Activated T-cell treated with anti-CD3 and anti-CD28 coated beads for 4 hours (primary cell): ENCODE results near the gene SERPINA4.
"Not testable (repeated sequence)": the region's sequence is repeated elsewhere in the genome, so short reads cannot be mapped to it uniquely, and the experiment has no call there.

Source experiments
- DNase-seq: peaks from one replicate; pipeline ENCODE4 v3.0.0-alpha.2; 2020

SERPINA4 gene

DNA sequence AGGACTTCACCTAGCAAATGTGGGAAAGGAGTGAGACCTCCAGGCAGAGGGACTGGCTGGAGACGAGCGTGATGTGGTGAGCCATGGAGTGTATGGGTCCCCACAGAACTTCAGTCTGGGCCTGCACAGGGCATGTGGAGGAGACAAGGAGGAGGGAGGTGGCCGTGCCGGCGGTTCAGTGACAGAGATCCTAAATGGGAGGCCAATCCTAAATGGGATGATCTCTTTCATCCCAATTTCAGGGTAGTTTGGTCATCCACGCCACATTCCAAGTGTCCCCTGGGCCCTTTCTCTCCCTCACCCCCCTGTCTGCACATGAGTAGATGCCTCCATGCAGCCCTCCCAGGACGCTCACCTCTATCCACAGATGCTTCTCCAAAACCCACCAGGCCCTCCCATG lies 33.2 kb downstream of the SERPINA4 start:
- no peak for DNase-seq

- no peak for DNase-seq
Observed at GRCh38 chr14:94595912-94596311, 34.7 kb downstream of the SERPINA4 start.

DNA sequence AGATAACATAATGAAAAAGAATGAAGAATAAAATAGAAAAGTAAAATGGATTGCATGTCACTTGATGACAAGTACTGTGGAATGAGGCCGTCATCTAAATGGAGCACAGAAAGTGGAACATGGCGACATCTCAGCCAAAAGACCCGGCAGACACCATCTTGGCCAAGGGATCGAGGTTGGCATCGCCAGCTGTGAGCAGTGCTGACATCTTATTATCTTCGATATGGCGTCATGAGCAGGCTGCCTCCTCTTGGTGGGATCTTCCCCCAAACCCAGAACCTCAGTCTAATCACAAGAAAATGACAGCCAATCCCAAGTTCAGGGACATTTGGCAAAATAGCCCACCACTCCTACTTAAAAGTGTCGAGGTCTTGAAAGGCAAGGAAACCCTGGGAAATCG lies 35.1 kb downstream of the SERPINA4 start:
- DNase-seq, result no peak

DNA sequence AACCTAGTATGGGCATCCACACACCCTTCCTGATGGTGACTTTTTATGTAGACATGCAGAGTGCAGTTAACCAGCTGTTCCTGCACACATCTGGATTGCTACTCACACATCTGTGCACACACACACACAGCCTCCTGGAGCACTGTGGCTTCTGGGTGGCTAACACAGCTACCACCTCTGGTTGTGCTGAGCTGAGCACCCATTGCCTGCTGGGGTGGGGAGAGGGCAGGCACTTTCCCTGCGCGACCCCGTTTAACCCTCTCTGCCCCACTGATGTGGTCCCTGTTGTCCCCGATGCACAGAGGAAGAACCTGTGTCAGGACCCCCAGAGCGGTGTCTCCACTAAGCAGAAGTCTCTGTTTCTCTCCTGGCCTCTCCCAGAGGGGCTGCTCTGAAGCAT lies 36.5 kb downstream of the SERPINA4 start:
- no peak for DNase-seq

DNA sequence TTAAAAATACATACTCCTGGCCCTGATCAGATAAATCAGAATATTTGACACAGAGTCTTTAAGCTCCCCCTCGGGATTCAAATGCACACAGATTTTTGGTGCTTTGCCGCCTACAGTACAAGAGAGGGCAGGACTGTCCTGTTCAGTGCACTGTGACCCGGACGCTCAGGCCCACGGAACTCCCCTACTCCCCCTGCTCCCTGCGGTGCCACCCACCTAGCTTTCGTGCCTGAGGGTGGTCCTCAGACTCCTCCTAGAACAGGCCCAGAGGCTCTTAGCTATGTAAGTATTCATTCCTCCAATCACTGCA lies 37.2 kb downstream of the SERPINA4 start:
- no peak for DNase-seq

- no peak for DNase-seq
Observed at GRCh38 chr14:94598816-94599655, 37.8 kb downstream of the SERPINA4 start.

- DNase-seq, result no peak
Observed at GRCh38 chr14:94599656-94600004, 38.4 kb downstream of the SERPINA4 start.

GRCh38 chr14:94600148-94600545 lies 38.9 kb downstream of the SERPINA4 start:
- DNase-seq, result no peak

DNA sequence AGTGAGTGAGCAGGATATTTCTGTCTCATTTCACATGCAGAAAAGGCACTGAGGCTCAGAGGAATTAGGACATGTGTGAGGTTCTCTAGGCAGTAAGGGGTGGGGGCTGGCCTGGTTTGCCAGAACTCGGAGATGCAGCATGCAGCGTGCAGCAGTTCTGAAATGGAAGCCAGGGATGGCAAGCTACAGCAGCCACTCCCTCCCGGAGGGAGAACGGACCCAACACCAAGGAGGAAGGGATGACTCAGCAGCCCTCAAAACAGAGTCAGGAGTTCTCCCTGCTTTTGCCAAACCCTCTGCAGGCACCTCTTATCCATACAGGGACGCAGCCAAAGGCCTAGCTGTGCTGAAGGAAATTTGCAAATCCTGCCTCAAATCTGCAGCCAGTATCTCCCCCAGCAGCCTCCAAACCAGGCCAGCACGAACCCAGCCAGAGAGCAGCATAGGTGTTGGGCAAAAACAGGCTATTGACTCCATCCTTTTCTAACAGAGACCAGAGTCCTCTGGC lies 40.7 kb downstream of the SERPINA4 start:
- no peak for DNase-seq

DNA sequence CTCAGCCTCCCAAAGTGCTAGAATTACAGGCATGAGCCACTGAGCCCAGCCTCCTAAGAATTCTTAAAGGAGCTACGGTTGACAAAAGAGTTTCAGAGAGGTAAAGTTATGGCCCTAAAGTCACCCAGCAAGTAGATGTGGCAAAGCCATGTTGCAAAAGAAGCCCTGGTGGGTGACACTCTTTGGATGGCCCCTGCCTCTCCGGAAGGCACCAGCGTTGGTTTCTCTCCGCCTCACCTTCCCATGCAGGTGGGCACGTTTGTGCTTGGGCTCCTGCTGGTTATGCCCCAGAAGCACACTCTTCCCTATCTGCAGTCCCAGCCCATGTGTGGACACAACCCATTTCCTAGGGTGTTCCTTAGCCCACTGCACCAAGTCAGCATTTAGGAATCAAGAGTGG lies 41.5 kb downstream of the SERPINA4 start:
- no peak for DNase-seq

DNA sequence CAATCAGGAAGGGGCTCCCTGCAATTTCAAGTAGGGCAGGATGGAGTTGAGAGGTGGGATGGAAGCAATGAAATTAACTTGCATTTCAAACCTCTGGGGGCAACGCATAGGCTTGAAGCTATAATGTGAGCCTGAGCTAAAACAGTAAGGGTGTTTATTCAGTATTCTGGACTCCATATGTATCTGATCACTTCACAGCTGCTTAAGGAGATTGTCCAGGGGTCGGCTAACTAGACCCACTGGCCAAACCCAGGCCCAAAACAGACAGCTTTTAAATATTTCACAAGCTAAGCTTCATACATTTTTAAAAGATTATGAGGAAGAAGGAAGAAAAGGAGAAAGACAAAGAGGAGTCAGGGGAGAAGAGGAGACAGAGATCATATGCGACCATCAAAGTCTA lies 44.1 kb downstream of the SERPINA4 start:
- no peak for DNase-seq

GRCh38 chr14:94608966-94609365 lies 47.7 kb downstream of the SERPINA4 start:
- not testable (repeated sequence) for DNase-seq

DNA sequence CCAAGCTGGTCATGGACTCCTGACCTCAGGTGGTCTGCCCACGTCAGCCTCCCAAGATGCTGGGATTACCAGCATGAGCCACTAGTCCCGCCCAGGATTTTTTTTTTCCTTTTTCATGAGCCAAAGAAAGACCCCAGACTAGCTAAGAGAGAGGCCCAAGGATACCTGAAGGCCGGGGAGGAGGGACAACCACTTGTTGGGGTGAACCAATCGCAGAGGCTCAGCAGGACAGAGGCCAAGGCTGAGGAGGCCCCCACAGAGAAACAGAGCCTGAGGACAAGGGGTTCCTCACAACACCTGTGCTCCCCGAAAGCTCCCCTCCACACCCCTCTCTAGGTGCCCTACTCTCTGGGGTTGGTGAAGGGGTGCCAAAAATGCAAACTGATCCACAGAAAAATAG lies 49.9 kb downstream of the SERPINA4 start:
- no peak for DNase-seq

DNA sequence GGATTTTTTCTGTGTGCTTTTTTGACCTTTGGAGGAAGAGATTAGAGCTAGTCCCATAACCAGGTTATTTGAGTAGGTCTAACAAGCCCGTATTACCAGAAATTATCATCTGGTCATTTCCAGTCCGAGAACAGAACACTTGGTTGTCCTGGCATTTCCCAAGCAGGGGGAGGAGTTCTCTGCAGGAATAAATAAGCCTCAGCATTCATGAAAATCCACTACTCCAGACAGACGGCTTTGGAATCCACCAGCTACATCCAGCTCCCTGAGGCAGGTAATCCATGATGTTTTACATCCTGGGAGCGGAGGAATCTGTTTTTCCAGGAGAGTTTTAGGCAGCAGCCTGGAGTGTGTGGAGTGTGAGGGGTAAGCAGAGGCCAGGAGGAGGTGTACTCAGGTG lies 50.9 kb downstream of the SERPINA4 start, which contains the start of gene SERPINA3:
SERPINA3 (plus strand) TSS at position 218 of the 400 bp plus-strand sequence. CDS start 2,051 bp downstream, outside the sequence.
- no peak for DNase-seq

GRCh38 chr14:94612580-94613554 lies 51.6 kb downstream of the SERPINA4 start:
- no peak for DNase-seq

DNA sequence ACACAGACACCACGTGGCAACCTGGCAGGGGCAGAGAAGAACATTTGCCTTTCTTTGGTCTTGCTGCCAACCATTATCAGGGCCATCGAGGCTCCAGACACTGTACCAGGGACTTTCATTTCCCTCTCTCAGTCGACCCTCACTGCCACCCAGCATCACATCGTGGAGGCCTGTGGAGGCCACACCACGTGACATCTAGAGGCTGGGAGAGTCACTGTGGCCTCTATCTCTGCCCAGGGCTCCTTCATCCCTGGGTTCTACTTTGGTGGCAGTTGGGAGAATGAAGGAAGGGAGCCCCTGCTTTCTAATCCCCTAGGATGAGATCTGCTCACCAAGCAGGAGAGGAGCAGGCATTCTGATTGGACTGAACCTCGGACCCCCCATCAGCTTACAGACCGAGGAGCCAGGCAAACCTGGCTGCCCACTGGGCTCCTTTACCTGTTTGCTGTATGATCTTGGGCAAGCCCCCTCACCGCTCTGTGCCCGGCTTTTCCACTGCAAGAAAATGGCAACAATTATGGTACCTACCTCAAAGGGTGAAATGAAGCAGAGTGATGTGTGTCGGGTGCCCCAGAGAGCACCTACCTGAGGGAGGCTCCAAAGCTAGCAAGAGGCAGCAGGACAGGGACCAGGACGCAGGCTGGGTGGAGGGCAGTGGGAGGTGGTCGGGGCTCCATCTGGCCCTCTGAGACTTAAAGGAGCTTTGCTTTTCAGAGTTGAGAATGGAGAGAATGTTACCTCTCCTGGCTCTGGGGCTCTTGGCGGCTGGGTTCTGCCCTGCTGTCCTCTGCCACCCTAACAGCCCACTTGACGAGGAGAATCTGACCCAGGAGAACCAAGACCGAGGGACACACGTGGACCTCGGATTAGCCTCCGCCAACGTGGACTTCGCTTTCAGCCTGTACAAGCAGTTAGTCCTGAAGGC lies 52.7 kb downstream of the SERPINA4 start:
- no peak for DNase-seq

DNA sequence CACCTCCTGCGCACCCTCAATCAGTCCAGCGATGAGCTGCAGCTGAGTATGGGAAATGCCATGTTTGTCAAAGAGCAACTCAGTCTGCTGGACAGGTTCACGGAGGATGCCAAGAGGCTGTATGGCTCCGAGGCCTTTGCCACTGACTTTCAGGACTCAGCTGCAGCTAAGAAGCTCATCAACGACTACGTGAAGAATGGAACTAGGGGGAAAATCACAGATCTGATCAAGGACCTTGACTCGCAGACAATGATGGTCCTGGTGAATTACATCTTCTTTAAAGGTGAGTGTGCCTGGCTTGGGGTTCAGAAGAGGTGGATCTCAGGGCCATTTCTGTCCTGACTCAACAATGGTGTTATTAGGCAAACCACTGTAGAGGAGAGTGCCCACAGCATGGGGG lies 53.6 kb downstream of the SERPINA4 start:
- no peak for DNase-seq

DNA sequence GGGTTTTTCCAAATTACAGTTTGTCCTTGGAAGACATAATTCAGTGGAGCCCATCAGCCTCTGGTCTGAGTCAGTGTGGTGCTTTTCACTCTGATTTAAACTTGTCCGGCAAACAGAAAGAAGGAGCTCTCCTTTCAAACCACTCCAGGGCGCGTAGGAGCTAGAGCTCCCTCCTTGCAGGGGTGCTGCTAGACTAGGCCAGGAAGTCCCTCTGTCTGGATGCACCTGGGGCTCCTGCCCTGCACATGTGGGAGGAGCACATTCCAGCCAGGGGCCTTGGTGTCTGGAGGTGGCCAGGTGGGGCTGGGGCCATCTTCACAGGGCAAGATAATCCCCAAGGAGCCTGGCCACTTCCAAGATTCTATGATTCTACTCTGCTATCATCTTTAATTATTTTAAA lies 54.0 kb downstream of the SERPINA4 start:
- no peak for DNase-seq

DNA sequence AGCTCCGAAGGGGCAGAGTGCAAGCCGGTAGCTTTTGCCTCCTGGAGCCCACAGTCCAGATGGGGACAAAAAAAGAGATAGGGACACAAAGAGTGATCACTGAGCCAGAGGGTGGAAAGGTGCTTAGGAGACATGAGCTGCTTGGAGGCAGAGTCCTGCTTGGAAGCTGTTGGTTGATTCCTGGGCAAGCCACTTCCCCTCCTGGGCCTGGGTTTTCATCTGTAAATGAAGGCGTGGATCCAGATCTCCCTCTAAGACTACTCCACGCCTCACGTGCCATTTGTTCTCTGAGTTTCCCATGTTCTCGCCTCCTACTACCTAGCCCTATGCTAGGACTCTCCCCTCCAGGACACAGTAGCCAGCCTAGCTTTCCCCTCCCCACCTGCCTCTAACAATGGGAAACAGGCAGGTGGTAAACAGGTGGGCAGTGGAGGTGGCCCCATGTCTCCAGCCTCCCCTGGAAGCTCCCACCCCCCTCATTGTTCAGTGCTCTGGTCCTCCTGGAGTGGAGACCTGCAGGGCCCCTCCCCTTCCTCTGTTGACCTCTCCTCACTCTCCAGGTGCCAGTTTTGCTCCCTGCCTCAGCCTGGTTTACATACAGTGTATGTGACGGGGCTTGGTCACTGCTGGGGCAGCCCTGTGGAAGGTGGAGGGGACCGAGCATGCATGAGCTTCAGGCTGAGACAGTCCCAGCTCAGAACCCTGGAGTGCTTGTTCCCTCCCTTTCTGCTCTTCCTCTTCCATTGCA lies 54.8 kb downstream of the SERPINA4 start:
- no peak for DNase-seq

DNA sequence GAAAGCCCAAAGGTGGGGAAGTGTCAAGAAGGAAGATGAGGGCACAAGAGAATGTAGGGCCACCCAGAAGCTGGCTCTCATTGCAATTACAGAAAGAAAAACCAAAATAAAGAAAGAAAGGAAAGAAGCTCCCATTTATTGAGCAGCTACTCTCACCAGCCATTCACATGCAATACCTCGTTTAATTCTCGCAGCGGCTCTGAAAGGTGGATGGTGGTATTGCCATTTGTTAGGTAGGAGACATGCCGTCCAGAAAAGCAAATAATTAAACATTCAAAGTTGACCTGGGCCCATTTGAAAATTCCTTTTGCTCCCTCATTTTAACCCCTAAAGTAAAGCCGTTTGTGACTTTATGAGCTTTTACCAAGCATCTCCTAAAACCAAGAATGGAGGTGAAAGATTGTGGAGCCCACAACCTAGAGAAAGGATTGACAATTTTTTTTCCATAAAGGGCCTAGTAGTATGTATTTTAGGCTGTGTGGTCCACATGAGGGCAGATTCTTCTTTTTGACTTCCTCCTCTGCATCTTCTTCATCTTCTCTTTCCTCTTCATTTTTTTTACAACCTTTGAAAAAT lies 56.2 kb downstream of the SERPINA4 start:
- no peak for DNase-seq

DNA sequence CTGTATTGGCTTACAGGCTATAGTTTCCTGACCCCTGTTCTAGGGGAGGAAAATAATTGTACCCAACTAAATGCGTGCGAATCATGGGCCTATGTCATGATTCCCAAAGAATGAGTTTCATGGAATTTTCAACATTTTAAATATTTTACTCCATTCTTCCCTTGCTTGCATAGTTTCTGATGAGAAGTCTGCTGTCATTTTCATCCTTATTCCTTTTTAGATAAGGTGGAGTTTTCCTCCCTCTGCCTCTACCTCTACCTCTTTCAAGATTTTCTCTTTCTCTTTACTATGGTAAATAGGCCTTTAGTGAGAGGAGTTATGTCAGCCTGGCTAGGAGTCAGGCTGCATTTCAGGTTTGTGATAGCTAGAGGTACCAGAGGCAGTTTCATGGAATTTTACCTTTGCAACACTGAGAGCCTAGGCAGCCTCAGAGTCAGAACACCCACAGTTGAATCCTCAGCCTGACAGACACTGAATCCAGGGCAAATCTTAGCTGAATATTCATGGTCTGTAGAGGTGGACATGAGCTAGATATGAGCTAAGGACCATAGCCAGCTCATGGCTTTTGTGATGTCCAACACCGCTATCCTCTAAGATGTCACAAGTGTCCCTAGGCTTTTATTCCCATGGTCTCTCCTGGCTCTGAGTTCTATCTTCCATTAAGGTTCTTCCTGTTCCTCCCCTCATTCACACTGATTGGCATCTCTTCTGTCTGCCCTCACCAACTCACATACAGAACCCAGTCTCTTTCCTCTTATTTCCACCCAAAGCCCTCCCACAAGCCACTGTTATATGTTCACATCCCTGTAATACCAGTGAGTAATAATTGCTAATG lies 57.0 kb downstream of the SERPINA4 start:
- no peak for DNase-seq
